ENCODE data around the gene COLEC12.

COLEC12 gene

DNA sequence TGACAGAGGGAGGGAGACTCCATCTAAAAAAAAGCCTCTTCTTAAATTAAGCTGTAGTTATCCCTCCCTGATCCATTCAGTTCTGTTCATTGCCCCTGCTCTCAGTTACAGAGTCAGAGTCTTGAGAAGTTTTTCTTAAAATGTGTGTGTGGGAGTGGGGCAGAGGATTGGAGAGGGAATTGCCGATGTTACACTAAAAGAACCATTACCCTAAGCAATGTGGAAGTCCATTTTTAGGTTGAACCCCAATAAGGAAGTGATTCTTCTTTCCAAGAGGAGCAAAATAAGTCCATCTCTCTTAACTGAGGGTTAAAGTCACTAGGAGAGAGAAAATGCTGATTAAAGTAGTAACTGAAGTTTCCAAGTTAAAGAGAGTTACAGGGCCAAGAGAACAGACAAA is 211.5 kb downstream of the COLEC12 start:
- DNase-seq (ENCODE audit: low read depth in 2 of 2): no peak

DNA sequence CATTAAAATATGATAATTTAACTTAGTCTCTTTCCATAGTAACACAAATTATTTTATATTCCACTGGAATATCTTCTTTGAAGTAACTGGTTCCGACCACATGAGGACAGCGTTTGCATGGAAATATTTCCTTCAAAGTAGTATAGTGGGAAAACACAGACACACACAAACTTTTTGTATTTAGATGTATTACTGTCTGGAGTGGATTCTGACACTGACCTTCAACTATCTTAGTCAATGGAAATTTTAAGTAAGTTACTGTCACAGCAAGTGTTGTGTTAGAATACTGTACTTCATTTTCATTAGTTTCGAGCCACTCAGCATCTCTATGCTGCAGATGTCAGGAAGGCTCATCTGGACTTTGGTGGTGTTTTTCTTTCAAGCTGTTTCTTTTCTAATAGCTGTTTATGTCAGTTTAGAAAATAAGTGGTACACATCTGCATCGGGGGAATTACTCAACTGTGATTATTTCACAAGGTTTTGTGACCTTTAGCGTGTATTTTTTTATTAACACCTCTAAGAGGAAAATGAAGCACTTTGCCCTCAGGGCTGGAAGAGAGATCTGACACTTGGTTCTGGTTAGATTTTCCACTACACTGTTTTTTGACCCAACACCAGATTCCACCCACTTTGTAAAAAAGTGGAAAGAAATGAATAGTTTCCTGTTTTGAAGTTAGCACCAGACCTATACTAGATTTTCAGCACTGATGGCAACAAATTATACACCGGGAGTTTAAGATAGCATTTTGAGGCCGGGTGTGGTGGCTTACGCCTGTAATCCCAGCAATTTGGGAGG is 213.8 kb downstream of the COLEC12 start:
- DNase-seq (ENCODE audit: low read depth in 2 of 2): no peak

DNA sequence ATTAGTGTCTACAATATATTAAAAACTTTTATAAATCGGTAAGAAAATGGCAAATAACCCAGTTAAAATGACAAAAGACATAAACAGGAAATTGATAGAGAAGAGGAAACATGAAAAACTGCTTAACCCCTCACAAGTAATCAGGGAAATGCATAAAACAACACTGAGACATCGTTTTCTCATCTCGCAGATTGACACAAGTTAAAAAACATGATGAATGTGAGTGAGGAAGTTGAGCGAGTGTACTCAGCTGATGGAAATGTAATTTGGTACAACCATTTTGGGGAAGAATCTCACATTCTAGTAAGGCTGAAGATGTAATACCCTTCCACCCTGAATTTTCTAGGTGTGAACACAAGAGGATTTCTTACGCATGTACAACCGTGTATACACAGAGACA is 214.7 kb downstream of the COLEC12 start:
- DNase-seq (ENCODE audit: low read depth in 2 of 2): no peak

DNA sequence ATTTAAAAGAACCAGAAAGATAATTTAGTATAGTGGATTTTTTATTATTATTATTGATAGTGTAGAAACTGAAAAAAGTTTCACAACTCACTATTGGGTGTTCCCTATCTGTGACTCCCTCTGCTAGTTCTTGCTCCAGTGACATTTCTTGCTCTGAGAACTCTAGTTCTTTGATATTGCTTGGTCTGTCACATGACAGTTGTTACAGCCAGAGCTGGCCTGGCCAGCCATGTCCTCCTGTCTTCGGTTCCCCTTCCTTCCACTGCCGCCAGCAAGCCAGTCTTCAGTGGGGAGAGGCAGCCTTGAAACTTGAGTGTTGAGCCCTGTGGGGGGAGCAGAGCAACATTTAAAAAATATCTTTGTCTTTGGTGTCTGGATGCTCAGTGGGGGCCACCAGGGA is 225.0 kb downstream of the COLEC12 start:
- no peak for DNase-seq (ENCODE audit: low read depth in 2 of 2)

DNA sequence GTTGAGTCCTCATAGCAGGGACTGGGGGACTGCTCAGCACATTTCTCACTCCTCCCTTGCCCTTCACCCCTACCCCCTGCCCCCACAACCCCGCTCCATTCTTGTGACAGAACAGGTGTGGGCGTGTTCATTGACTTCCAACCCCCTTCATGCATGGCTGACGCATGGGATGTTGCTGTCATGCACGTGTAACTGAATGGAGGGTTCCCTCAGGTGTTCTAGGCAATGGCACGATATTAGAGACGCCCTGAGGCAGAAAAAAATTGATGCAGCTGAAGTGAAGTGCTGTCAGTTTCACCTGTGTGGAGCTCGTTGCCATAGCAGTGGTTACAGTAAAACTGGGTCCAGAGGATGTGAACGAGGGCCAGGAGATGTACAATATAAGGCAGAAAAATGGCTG is 226.2 kb downstream of the COLEC12 start:
- no peak for DNase-seq (ENCODE audit: low read depth in 2 of 2)

DNA sequence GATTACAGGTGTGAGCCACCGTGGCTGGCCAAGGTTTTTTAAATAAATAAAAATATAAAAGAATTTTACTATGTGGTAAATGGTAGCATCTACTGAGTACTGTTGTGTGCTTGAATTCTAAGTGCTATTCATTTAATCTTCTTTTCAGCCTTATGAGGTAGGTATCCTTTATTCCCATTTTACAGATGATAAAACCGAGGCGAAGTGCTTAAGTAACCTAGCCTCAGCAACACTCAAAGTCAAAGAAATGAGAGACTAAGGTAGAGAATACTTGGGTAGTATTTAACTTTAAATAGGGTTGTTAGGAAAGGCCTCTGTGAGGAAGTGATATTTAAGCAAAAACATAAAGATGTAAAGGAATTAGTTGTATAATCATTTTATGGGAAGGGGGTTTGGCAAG is 227.0 kb downstream of the COLEC12 start:
- DNase-seq (ENCODE audit: low read depth in 2 of 2): no peak

DNA sequence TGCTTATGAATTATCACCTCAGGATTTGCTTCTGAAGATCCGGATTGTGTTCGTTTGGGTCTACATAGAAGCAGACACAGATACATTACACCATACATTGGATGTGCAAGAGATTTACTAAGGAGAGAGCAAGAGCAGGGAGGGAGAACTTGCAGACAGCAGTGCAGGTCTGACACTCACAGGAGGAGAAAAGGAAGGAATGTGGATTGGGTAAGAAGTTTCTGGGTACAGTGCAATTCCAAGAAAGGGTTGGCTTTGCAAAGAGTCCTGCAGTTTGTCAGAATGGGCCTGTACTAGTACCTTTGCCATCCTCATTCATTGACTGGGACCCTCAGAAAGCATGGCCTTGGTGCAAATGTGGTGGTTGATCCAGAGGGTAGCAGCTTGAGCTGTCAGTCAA is 227.9 kb downstream of the COLEC12 start:
- DNase-seq (ENCODE audit: low read depth in 2 of 2): no peak

DNA sequence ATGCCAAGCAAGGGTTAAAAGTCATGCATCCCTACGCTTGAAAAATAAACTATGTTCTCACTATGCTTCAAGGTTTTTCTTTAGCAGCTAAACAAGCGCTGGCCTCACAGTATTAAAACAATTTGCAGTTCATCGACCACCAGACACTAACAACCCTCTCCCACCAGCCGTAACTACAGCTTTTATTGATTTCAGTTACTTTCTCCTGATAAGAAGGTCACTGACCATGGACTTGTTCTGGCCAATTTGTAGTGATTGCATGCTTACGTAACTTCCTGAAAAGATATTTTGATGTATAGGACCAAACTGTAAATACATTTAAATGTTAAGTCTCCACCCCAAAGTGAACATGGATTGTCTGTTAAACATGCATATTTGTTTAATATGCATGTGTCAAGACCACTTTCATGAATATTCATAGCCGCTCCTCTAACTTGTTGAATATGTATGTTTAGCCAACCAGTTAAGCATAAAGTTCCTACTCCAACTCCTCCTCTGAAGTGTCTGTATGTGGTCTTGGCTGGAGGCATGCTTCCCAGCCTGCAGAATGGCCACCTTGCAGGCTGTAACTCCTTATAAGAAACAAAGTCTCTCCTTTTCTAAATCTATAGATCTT is 230.9 kb downstream of the COLEC12 start:
- DNase-seq (ENCODE audit: low read depth in 2 of 2): no peak

DNA sequence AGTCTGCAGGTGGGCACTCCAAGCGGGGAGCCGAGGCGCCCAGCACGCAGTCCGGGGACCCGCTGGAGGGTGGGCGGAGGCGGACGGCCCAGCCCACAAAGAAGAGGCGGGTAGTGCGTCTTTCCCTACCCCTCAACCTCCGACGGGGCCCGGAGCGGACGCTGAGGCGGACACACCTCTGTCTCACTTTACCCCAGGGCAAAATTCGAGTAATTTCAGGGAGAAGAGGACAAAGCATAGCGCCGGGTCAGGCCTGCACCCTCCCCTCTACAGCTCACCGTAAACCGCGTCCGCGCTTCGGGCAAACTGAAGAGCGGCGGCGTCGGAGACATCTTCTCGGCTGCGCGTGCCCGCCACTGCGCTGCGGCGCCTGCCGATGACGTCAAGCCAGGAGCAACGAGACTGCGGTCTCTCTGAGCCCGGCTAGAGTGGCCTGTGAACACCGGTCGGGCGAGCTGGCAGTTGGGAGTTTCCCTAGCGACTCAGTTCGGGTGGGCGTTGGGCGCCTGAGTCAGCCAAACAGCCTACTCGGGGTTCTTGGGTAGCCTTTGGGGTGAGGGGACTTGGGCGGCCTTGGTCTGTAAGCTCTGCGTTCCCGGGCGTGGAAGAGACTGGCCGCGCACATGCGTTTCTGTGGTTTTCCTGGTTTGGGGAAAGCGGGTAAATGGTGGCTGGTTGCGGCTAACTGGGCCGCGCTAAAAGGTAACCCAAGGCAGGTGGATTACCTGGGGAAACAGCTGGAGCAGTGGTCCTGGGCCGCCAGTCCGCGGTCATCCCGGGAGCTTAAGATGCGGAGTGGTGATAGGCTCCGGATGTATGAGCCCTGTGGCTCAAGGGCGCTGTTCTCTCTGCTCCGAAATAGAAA is 232.6 kb downstream of the COLEC12 start, which contains the start of gene THOC1:
Gene THOC1, minus strand, starts transcription at position 360 of the 865 bp plus-strand sequence. Its CDS starts 28 bp downstream, at position 332.
- peak; percentile 80 to 82 for DNase-seq (ENCODE audit: low read depth in 2 of 2)

DNA sequence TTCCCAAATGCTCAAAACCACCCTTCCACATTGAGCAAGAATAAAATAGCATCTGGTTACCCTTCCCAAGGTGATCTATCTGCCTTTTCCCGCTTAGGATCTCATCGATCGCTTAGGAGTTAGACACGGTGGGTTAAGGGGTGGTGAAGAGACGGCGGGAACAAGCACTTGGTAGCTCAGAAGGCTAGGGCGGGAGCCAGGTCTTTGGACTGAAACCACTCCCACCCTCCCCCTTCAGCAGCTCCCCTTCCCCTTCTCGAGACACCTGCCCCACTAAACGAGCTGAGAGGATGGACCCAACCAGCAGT is 233.2 kb downstream of the COLEC12 start:
- no peak for DNase-seq (ENCODE audit: low read depth in 2 of 2)
